ENCODE data around the gene SCGB1D1. TPM values are rescaled to one million over a fixed set of nuclear protein-coding genes. Genes with fewer than 3 reads are reported as not detected.

The SCGB1D1 gene
- total RNA-seq, 1 donor from 2014 or later = not detected

- H3K4me1 Mint-ChIP-seq (ENCODE audit: unreplicated experiment) = no peaks in the 10 kb centered on the region
- no peak overlapping the region for H3K27ac Mint-ChIP-seq (ENCODE audit: unreplicated experiment)
- TF ChIP-seq, protein P1, sequence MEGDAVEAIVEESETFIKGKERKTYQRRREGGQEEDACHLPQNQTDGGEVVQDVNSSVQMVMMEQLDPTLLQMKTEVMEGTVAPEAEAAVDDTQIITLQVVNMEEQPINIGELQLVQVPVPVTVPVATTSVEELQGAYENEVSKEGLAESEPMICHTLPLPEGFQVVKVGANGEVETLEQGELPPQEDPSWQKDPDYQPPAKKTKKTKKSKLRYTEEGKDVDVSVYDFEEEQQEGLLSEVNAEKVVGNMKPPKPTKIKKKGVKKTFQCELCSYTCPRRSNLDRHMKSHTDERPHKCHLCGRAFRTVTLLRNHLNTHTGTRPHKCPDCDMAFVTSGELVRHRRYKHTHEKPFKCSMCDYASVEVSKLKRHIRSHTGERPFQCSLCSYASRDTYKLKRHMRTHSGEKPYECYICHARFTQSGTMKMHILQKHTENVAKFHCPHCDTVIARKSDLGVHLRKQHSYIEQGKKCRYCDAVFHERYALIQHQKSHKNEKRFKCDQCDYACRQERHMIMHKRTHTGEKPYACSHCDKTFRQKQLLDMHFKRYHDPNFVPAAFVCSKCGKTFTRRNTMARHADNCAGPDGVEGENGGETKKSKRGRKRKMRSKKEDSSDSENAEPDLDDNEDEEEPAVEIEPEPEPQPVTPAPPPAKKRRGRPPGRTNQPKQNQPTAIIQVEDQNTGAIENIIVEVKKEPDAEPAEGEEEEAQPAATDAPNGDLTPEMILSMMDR (IDR thresholded peaks at IDR 0.05) = no peak
- H3K36me3 Mint-ChIP-seq (ENCODE audit: unreplicated experiment) = no peaks in the 10 kb centered on the region
- no peak for DNase-seq (ENCODE audit: extremely low spot score, unreplicated experiment)
- peaks cover 17% of the 10 kb centered on the region for H3K27me3 Mint-ChIP-seq (ENCODE audit: unreplicated experiment)
- no peaks in the 10 kb centered on the region for H3K9me3 Mint-ChIP-seq (ENCODE audit: unreplicated experiment)
- no peak overlapping the region for H3K4me3 Mint-ChIP-seq (ENCODE audit: unreplicated experiment)
These were observed 18.7 kb downstream of the SCGB1D1 start for GRCh38 chr11:62208785-62209144.

DNA sequence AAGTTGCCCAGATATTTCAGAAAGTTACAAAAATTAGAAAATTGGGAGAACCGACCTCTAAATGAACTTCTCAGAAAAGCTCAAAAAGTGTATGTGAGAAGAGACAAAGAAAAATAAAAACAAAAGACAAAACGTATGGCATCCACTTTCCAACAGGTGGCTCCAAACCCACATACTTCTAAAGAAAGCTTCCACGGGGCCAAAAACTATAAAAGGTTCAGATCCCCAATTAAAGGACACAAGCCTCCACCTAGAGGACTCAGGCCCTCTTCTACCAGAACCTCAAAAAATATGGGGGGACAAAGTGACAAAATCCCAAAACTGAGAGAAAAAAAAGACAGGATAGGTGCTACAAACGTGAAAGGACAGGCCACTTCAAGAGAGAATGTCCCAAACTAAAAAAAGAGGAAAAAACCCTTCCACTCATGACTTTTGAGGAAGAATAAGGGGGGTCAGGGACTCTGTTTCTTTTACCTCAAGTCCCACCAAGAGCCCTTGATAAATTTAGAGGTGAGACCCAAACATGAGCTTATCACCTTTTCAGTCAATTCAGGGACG, 27.3 kb downstream of the SCGB1D1 start:
- peaks cover 17% of the 10 kb centered on the region for H3K9me3 Mint-ChIP-seq (ENCODE audit: unreplicated experiment)
- no peak for DNase-seq (ENCODE audit: extremely low spot score, unreplicated experiment)
- no peaks in the 10 kb centered on the region for H3K4me1 Mint-ChIP-seq (ENCODE audit: unreplicated experiment)
- H3K36me3 Mint-ChIP-seq (ENCODE audit: unreplicated experiment) = peaks cover 2% of the 10 kb centered on the region
- H3K4me3 Mint-ChIP-seq (ENCODE audit: unreplicated experiment) = no peak overlapping the region
- H3K27me3 Mint-ChIP-seq (ENCODE audit: unreplicated experiment) = peaks cover 55% of the 10 kb centered on the region
- TF ChIP-seq, protein P1 (IDR thresholded peaks at IDR 0.05) = peak; percentile 49
- H3K27ac Mint-ChIP-seq (ENCODE audit: unreplicated experiment) = no peak overlapping the region

GRCh38 chr11:62221498-62221897, 31.5 kb downstream of the SCGB1D1 start:
- Mint-ChIP-seq H3K27ac (ENCODE audit: unreplicated experiment) (no peak overlapping the region), H3K27me3 (ENCODE audit: unreplicated experiment) (peaks cover 36% of the 10 kb centered on the region), H3K9me3 (ENCODE audit: unreplicated experiment) (peaks cover 39% of the 10 kb centered on the region), H3K4me3 (ENCODE audit: unreplicated experiment) (no peak overlapping the region), H3K36me3 (ENCODE audit: unreplicated experiment) (peaks cover 2% of the 10 kb centered on the region), H3K4me1 (ENCODE audit: unreplicated experiment) (no peaks in the 10 kb centered on the region)
- TF ChIP-seq, protein P1 (IDR thresholded peaks at IDR 0.05) = no peak
- DNase-seq (ENCODE audit: extremely low spot score, unreplicated experiment) = no peak

DNA sequence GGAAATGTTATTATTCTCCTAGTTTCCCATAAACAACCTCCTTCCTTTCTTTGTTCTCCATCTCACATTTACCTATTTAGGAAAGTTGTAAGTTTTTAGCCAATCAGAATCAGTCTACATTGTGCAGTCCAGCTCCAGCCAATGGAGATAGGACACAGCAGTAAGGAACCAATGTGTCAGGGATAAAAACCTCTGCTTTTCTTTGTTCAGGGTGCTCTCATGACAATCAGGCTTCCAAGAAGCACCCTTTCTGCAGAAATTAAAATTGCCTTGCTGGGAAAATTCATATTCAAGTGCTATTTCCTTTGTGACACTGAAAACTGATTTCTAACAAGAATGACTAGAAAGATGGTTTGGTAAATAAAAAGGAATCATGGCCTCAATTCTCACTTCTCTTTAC, 33.1 kb downstream of the SCGB1D1 start:
- Mint-ChIP-seq H3K9me3 (ENCODE audit: unreplicated experiment) (peaks cover 39% of the 10 kb centered on the region), H3K4me1 (ENCODE audit: unreplicated experiment) (no peaks in the 10 kb centered on the region), H3K27ac (ENCODE audit: unreplicated experiment) (no peak overlapping the region), H3K36me3 (ENCODE audit: unreplicated experiment) (peaks cover 2% of the 10 kb centered on the region), H3K4me3 (ENCODE audit: unreplicated experiment) (no peak overlapping the region), H3K27me3 (ENCODE audit: unreplicated experiment) (peaks cover 21% of the 10 kb centered on the region)
- TF ChIP-seq, protein P1 (IDR thresholded peaks at IDR 0.05) = no peak
- DNase-seq (ENCODE audit: extremely low spot score, unreplicated experiment) = no peak

- Mint-ChIP-seq H3K4me1 (ENCODE audit: unreplicated experiment) (no peaks in the 10 kb centered on the region), H3K36me3 (ENCODE audit: unreplicated experiment) (no peaks in the 10 kb centered on the region), H3K27me3 (ENCODE audit: unreplicated experiment) (peaks cover 35% of the 10 kb centered on the region), H3K9me3 (ENCODE audit: unreplicated experiment) (no peaks in the 10 kb centered on the region), H3K27ac (ENCODE audit: unreplicated experiment) (no peak overlapping the region), H3K4me3 (ENCODE audit: unreplicated experiment) (no peak overlapping the region)
- TF ChIP-seq, protein P1 (IDR thresholded peaks at IDR 0.05) = no peak
- DNase-seq (ENCODE audit: extremely low spot score, unreplicated experiment) = no peak
These were observed 43.7 kb downstream of the SCGB1D1 start for GRCh38 chr11:62233730-62234129.

Data from osteocyte (in vitro differentiated cells).